Measurements from ENCODE around the gene SLC26A11.
"Not testable (repeated sequence)": the region's sequence is repeated elsewhere in the genome, so short reads cannot be mapped to it uniquely, and the experiment has no call there.

Gene SLC26A11

GRCh38 chr17:80236911-80237310 lies 16.7 kb downstream of the SLC26A11 start:
- no peak overlapping the region for H3K4me3 ChIP-seq (replicated peaks in 1 of 2; ENCODE audit: low read depth in 2 of 2, low read length in 2 of 2)
- no peak for DNase-seq (ENCODE audit: low read depth in 2 of 2)
- TF ChIP-seq, protein P1, sequence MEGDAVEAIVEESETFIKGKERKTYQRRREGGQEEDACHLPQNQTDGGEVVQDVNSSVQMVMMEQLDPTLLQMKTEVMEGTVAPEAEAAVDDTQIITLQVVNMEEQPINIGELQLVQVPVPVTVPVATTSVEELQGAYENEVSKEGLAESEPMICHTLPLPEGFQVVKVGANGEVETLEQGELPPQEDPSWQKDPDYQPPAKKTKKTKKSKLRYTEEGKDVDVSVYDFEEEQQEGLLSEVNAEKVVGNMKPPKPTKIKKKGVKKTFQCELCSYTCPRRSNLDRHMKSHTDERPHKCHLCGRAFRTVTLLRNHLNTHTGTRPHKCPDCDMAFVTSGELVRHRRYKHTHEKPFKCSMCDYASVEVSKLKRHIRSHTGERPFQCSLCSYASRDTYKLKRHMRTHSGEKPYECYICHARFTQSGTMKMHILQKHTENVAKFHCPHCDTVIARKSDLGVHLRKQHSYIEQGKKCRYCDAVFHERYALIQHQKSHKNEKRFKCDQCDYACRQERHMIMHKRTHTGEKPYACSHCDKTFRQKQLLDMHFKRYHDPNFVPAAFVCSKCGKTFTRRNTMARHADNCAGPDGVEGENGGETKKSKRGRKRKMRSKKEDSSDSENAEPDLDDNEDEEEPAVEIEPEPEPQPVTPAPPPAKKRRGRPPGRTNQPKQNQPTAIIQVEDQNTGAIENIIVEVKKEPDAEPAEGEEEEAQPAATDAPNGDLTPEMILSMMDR (IDR thresholded peaks at IDR 0.05; ENCODE audit: low read depth, low read length) = no peak

DNA sequence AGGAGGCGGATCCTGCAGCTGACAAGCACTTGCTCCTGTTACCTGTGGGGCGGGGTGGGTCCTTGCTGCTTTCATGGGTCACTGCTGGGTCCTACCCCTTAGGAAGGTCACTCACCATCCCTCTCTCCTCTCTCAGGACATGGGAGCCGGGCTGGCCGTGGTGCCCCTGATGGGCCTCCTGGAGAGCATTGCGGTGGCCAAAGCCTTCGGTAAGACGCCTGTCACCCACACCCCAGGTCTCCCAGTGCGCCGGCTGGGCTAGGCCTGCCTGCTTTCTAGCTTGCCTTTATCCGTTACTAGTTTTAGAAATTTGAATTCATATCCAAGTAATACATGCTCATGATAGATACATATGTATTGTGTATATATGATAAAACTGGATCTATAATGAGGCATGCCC lies 17.2 kb downstream of the SLC26A11 start:
- DNase-seq (ENCODE audit: low read depth in 2 of 2) = no peak
- TF ChIP-seq, protein P1 (IDR thresholded peaks at IDR 0.05; ENCODE audit: low read depth, low read length) = no peak
- H3K4me3 ChIP-seq (replicated peaks in 1 of 2; ENCODE audit: low read depth in 2 of 2, low read length in 2 of 2) = no peak overlapping the region

DNA sequence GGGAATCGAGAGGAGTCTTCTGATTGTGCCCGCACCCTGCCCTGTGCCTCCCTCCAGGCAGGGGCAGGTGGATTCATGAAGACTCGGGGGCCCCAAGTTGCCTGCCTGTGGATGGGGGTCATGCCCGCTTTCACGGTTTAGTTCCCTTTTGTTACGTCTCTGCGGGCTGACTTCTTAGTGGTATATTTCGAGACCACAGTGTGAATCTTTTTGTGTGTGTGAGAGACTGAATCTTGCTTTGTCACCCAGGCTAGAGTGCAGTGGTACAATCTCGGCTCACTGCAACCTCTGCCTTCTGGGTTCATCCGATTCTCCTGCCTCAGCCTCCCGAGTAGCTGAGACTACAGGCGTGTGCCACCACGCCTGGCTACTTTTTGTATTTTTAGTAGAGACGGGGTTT lies 22.3 kb downstream of the SLC26A11 start:
- DNase-seq (ENCODE audit: low read depth in 2 of 2) = no peak
- H3K4me3 ChIP-seq (replicated peaks in 1 of 2; ENCODE audit: low read depth in 2 of 2, low read length in 2 of 2) = no peak overlapping the region
- TF ChIP-seq, protein P1 (IDR thresholded peaks at IDR 0.05; ENCODE audit: low read depth, low read length) = no peak

GRCh38 chr17:80243526-80244433 lies 23.6 kb downstream of the SLC26A11 start:
- TF ChIP-seq, protein P1 (IDR thresholded peaks at IDR 0.05; ENCODE audit: low read depth, low read length) = no peak
- no peak overlapping the region for H3K4me3 ChIP-seq (replicated peaks in 1 of 2; ENCODE audit: low read depth in 2 of 2, low read length in 2 of 2)
- no peak for DNase-seq (ENCODE audit: low read depth in 2 of 2)

- not testable (repeated sequence) for DNase-seq (ENCODE audit: low read depth in 2 of 2); H3K4me3 ChIP-seq (replicated peaks in 1 of 2; ENCODE audit: low read depth in 2 of 2, low read length in 2 of 2)
These were observed 24.2 kb downstream of the SLC26A11 start for GRCh38 chr17:80244448-80244847.

- TF ChIP-seq, protein P1 (IDR thresholded peaks at IDR 0.05; ENCODE audit: low read depth, low read length) = no peak
- DNase-seq (ENCODE audit: low read depth in 2 of 2) = no peak
- no peak overlapping the region for H3K4me3 ChIP-seq (replicated peaks in 1 of 2; ENCODE audit: low read depth in 2 of 2, low read length in 2 of 2)
These were observed 24.8 kb downstream of the SLC26A11 start for GRCh38 chr17:80244871-80245509.

- H3K4me3 ChIP-seq (replicated peaks in 1 of 2; ENCODE audit: low read depth in 2 of 2, low read length in 2 of 2) = no peak overlapping the region
- no peak for DNase-seq (ENCODE audit: low read depth in 2 of 2)
- TF ChIP-seq, protein P1 (IDR thresholded peaks at IDR 0.05; ENCODE audit: low read depth, low read length) = no peak
These were observed 25.5 kb downstream of the SLC26A11 start for GRCh38 chr17:80245566-80246265.

Measured in cardiac fibroblast (primary cell).